WTC11 (cell line): ENCODE data around the gene FYN. TPM values are rescaled to one million over a fixed set of nuclear protein-coding genes. Genes with fewer than 3 reads are reported as not detected.

Source experiments
- ATAC-seq: fragments of 200-7000 bp; cut with Tn5 transposase; 2 replicates; pipeline ENCODE4 v1.10.0; 2021; ENCODE audit warnings: mild to moderate bottlenecking, moderate library complexity
- CTCF ChIA-PET: fragments of 300-600 bp; sonication (Branson Sonifier 250); formaldehyde crosslinking; loops from one replicate; lab custom pipeline; 2021; ENCODE audit warnings: antibody characterized with exemption; lab: Charles Lee
- POLR2A ChIA-PET: fragments of 350-600 bp; sonication (Branson Sonifier 250); formaldehyde crosslinking; loops from one replicate; lab custom pipeline; 2021; ENCODE audit warnings: antibody characterized with exemption; lab: Charles Lee
- DNase-seq: peaks from one replicate; pipeline ENCODE4 v3.0.0; 2021; ENCODE audit warnings: low spot score
- H3K27ac Mint-ChIP-seq: 2 replicates; pipeline ENCODE4 v1.8.0; 2021; ENCODE audit warnings: mixed read lengths
- H3K27me3 Mint-ChIP-seq: 2 replicates; pipeline ENCODE4 v1.8.0; 2021; ENCODE audit warnings: low read depth, mild to moderate bottlenecking, moderate library complexity, mixed read lengths
- H3K36me3 Mint-ChIP-seq: 2 replicates; pipeline ENCODE4 v1.8.0; 2021; ENCODE audit warnings: mixed read lengths
- H3K4me1 Mint-ChIP-seq: 2 replicates; pipeline ENCODE4 v1.8.0; 2022; ENCODE audit warnings: mixed read lengths
- H3K4me3 Mint-ChIP-seq: 2 replicates; pipeline ENCODE4 v1.8.0; 2021; ENCODE audit warnings: mild to moderate bottlenecking, moderate library complexity, mixed read lengths
- H3K9me3 Mint-ChIP-seq: 2 replicates; pipeline ENCODE4 v1.8.0; 2021; ENCODE audit warnings: mixed read lengths
- CBFB ChIP-seq: sonication (generic); formaldehyde crosslinking; IDR thresholded peaks from 2 replicates; pipeline ENCODE4 v1.8.1; 2022; ENCODE audit warnings: mild to moderate bottlenecking, low read depth, missing genetic modification reagents
- CREM ChIP-seq: sonication (generic); formaldehyde crosslinking; IDR thresholded peaks from 2 replicates; pipeline ENCODE4 v1.8.1; 2022; ENCODE audit warnings: mild to moderate bottlenecking, missing genetic modification reagents, moderate library complexity
- FOXJ3 ChIP-seq: sonication (generic); formaldehyde crosslinking; IDR thresholded peaks from 2 replicates; pipeline ENCODE4 v1.9.0; 2021; ENCODE audit warnings: missing genetic modification reagents, mild to moderate bottlenecking, borderline replicate concordance
- IRF2 ChIP-seq: sonication (generic); formaldehyde crosslinking; IDR thresholded peaks from 2 replicates; pipeline ENCODE4 v1.8.0; 2022; ENCODE audit warnings: low read depth, missing genetic modification reagents, borderline replicate concordance
- JAZF1 ChIP-seq: fragments of 250-450 bp; sonication (Bioruptor Pico); IDR thresholded peaks from 2 replicates; pipeline ENCODE4 v1.9.0; 2021; ENCODE audit warnings: moderate library complexity, mild to moderate bottlenecking, inconsistent platforms
- NFATC4 ChIP-seq: fragments of 250-450 bp; sonication (Bioruptor Pico); IDR thresholded peaks from 2 replicates; pipeline ENCODE4 v1.9.0; 2021; ENCODE audit warnings: mild to moderate bottlenecking
- NFE2L1 ChIP-seq: sonication (generic); formaldehyde crosslinking; IDR thresholded peaks from 2 replicates; pipeline ENCODE4 v1.8.1; 2023; ENCODE audit warnings: missing genetic modification reagents
- NR1H2 ChIP-seq: sonication (generic); formaldehyde crosslinking; IDR thresholded peaks from 2 replicates; pipeline ENCODE4 v1.9.0; 2021; ENCODE audit warnings: mild to moderate bottlenecking, moderate library complexity, missing genetic modification reagents
- SP1 ChIP-seq: sonication (generic); formaldehyde crosslinking; conservative IDR thresholded peaks from 2 replicates; pipeline ENCODE4 v1.8.1; 2022; ENCODE audit warnings: missing genetic modification reagents
- TEAD1 ChIP-seq: sonication (generic); formaldehyde crosslinking; IDR thresholded peaks from 2 replicates; pipeline ENCODE4 v1.8.0; 2022; ENCODE audit warnings: mild to moderate bottlenecking, missing genetic modification reagents
- ZNF219 ChIP-seq: sonication (generic); formaldehyde crosslinking; IDR thresholded peaks from 2 replicates; pipeline ENCODE4 v1.8.0; 2023; ENCODE audit warnings: missing genetic modification reagents, mild to moderate bottlenecking, borderline replicate concordance
- ZNF396 ChIP-seq: fragments of 250-450 bp; sonication (Bioruptor Pico); IDR thresholded peaks from 2 replicates; pipeline ENCODE4 v1.8.0; 2021; ENCODE audit warnings: mild to moderate bottlenecking, moderate library complexity, borderline replicate concordance
- total RNA-seq: library from RNA; stranded (reverse); gene quantifications from 3 replicates; pipeline ENCODE4 v1.2.3, GENCODE V29; 2021
- TF ChIP-seq, protein P1 (sequence below): sonication (generic); formaldehyde crosslinking; IDR thresholded peaks from 2 replicates; pipeline ENCODE4 v1.8.0; 2023; ENCODE audit warnings: missing genetic modification reagents, mild to moderate bottlenecking, borderline replicate concordance
- TF ChIP-seq, protein P2 (sequence below): sonication (generic); formaldehyde crosslinking; IDR thresholded peaks from 2 replicates; pipeline ENCODE4 v1.8.0; 2022; ENCODE audit warnings: mild to moderate bottlenecking, missing genetic modification reagents
- TF ChIP-seq, protein P3 (sequence below): sonication (generic); formaldehyde crosslinking; IDR thresholded peaks from 2 replicates; pipeline ENCODE4 v1.8.1; 2023; ENCODE audit warnings: mild to moderate bottlenecking, missing genetic modification reagents, borderline replicate concordance
- TF ChIP-seq, protein P4 (sequence below): sonication (generic); formaldehyde crosslinking; IDR thresholded peaks from 2 replicates; pipeline ENCODE4 v1.8.1; 2022; ENCODE audit warnings: low read depth, missing genetic modification reagents, borderline replicate concordance
- TF ChIP-seq, protein P5 (sequence below): fragments of 200-600 bp; IDR thresholded peaks from 2 replicates; pipeline ENCODE4 v1.8.0; 2022; ENCODE audit warnings: antibody characterized with exemption
- TF ChIP-seq, protein P6 (sequence below): sonication (generic); formaldehyde crosslinking; IDR thresholded peaks from 2 replicates; pipeline ENCODE4 v1.8.0; 2023; ENCODE audit warnings: mild to moderate bottlenecking, missing genetic modification reagents
- TF ChIP-seq, protein P7 (sequence below): sonication (generic); formaldehyde crosslinking; IDR thresholded peaks from 2 replicates; pipeline ENCODE4 v1.8.1; 2023; ENCODE audit warnings: mild to moderate bottlenecking, missing genetic modification reagents

Gene FYN
- total RNA-seq, 1 experiment from 2014 or later: 63.9 TPM

DNA sequence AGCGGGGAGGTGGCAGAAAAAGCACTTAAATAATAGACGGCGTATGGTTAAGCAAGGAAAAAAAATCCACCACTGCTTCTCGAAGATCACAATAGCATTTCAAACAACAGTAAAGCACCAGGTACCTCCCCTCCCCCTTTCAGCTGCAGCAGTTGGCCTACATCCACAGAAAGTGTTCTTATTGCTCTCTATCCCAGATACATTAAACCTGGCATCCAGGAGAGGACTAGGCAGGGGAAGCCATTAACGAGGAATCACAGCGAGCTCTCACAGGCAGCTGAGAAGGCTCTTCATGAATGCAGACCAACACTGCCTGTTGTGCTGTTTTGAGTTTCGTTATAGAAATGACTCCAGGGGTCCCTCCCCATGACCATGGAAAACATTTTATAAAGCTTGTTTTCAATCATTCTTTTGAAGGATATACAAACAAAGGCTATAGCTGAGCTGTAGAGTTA is 11.8 kb downstream of the FYN start (continued):
- TF ChIP-seq, protein P1, sequence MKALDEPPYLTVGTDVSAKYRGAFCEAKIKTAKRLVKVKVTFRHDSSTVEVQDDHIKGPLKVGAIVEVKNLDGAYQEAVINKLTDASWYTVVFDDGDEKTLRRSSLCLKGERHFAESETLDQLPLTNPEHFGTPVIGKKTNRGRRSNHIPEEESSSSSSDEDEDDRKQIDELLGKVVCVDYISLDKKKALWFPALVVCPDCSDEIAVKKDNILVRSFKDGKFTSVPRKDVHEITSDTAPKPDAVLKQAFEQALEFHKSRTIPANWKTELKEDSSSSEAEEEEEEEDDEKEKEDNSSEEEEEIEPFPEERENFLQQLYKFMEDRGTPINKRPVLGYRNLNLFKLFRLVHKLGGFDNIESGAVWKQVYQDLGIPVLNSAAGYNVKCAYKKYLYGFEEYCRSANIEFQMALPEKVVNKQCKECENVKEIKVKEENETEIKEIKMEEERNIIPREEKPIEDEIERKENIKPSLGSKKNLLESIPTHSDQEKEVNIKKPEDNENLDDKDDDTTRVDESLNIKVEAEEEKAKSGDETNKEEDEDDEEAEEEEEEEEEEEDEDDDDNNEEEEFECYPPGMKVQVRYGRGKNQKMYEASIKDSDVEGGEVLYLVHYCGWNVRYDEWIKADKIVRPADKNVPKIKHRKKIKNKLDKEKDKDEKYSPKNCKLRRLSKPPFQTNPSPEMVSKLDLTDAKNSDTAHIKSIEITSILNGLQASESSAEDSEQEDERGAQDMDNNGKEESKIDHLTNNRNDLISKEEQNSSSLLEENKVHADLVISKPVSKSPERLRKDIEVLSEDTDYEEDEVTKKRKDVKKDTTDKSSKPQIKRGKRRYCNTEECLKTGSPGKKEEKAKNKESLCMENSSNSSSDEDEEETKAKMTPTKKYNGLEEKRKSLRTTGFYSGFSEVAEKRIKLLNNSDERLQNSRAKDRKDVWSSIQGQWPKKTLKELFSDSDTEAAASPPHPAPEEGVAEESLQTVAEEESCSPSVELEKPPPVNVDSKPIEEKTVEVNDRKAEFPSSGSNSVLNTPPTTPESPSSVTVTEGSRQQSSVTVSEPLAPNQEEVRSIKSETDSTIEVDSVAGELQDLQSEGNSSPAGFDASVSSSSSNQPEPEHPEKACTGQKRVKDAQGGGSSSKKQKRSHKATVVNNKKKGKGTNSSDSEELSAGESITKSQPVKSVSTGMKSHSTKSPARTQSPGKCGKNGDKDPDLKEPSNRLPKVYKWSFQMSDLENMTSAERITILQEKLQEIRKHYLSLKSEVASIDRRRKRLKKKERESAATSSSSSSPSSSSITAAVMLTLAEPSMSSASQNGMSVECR (CRISPR knock-in tag): no peak
- TF ChIP-seq NR1H2 (CRISPR knock-in tag): no peak
- no peak for TF ChIP-seq SP1 (CRISPR knock-in tag)
- no peak for TF ChIP-seq NFATC4 (CRISPR knock-in tag)
- no peak for TF ChIP-seq IRF2 (CRISPR knock-in tag)
- TF ChIP-seq, protein P2, sequence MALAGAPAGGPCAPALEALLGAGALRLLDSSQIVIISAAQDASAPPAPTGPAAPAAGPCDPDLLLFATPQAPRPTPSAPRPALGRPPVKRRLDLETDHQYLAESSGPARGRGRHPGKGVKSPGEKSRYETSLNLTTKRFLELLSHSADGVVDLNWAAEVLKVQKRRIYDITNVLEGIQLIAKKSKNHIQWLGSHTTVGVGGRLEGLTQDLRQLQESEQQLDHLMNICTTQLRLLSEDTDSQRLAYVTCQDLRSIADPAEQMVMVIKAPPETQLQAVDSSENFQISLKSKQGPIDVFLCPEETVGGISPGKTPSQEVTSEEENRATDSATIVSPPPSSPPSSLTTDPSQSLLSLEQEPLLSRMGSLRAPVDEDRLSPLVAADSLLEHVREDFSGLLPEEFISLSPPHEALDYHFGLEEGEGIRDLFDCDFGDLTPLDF (CRISPR knock-in tag): no peak
- TF ChIP-seq ZNF219 (CRISPR knock-in tag): no peak
- TF ChIP-seq CREM: no peak
- TF ChIP-seq, all 79 proteins: peak for 0

DNA sequence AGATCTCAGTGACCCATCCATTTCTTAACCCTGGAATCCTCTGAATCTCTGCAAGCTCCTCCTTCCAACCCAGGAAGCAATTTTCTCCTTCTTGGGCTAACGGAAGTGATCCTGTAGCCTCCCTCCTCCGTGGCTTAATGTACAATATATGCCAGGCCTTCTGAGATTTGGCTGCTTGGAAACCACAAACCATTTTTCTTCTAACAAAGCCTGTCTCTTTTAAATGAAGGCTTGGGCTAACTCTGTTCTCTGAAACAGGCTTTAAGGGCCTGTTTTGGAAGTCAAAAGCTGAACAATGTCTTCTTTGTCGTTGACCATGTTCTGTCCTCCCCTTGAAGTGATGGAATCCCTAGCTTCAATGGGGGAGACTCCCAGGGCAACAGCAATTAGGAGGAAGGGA is 14.9 kb downstream of the FYN start:
- no peaks in the 10 kb centered on the region for H3K36me3 Mint-ChIP-seq
- H3K4me3 Mint-ChIP-seq: no peak overlapping the region
- DNase-seq (no peak), ATAC-seq (no peak)
- H3K27me3 Mint-ChIP-seq: no peaks in the 10 kb centered on the region
- H3K9me3 Mint-ChIP-seq: no peaks in the 10 kb centered on the region
- ChIA-PET POLR2A (interaction anchor here (0.5 to 0.6 kb wide), 2 partner anchors 9 to 40 kb away, joined by 3 to 4 read pairs; no protein-coding TSS in a partner anchor), CTCF (interaction anchor here (1.2 kb wide), 1 partner anchor 15 kb away, joined by 3 read pairs; the partner anchor contains the start of gene FYN)
- peaks cover 74% of the 10 kb centered on the region for H3K4me1 Mint-ChIP-seq
- H3K27ac Mint-ChIP-seq: no peak overlapping the region
- TF ChIP-seq, protein P3, sequence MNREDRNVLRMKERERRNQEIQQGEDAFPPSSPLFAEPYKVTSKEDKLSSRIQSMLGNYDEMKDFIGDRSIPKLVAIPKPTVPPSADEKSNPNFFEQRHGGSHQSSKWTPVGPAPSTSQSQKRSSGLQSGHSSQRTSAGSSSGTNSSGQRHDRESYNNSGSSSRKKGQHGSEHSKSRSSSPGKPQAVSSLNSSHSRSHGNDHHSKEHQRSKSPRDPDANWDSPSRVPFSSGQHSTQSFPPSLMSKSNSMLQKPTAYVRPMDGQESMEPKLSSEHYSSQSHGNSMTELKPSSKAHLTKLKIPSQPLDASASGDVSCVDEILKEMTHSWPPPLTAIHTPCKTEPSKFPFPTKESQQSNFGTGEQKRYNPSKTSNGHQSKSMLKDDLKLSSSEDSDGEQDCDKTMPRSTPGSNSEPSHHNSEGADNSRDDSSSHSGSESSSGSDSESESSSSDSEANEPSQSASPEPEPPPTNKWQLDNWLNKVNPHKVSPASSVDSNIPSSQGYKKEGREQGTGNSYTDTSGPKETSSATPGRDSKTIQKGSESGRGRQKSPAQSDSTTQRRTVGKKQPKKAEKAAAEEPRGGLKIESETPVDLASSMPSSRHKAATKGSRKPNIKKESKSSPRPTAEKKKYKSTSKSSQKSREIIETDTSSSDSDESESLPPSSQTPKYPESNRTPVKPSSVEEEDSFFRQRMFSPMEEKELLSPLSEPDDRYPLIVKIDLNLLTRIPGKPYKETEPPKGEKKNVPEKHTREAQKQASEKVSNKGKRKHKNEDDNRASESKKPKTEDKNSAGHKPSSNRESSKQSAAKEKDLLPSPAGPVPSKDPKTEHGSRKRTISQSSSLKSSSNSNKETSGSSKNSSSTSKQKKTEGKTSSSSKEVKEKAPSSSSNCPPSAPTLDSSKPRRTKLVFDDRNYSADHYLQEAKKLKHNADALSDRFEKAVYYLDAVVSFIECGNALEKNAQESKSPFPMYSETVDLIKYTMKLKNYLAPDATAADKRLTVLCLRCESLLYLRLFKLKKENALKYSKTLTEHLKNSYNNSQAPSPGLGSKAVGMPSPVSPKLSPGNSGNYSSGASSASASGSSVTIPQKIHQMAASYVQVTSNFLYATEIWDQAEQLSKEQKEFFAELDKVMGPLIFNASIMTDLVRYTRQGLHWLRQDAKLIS: no peak
- no peak for TF ChIP-seq TEAD1
- no peak for TF ChIP-seq ZNF219 (CRISPR knock-in tag)
- TF ChIP-seq, protein P4, sequence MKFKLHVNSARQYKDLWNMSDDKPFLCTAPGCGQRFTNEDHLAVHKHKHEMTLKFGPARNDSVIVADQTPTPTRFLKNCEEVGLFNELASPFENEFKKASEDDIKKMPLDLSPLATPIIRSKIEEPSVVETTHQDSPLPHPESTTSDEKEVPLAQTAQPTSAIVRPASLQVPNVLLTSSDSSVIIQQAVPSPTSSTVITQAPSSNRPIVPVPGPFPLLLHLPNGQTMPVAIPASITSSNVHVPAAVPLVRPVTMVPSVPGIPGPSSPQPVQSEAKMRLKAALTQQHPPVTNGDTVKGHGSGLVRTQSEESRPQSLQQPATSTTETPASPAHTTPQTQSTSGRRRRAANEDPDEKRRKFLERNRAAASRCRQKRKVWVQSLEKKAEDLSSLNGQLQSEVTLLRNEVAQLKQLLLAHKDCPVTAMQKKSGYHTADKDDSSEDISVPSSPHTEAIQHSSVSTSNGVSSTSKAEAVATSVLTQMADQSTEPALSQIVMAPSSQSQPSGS (CRISPR knock-in tag): no peak
- no peak for TF ChIP-seq NFE2L1 (CRISPR knock-in tag)
- TF ChIP-seq FOXJ3 (CRISPR knock-in tag): no peak
- TF ChIP-seq, protein P5, sequence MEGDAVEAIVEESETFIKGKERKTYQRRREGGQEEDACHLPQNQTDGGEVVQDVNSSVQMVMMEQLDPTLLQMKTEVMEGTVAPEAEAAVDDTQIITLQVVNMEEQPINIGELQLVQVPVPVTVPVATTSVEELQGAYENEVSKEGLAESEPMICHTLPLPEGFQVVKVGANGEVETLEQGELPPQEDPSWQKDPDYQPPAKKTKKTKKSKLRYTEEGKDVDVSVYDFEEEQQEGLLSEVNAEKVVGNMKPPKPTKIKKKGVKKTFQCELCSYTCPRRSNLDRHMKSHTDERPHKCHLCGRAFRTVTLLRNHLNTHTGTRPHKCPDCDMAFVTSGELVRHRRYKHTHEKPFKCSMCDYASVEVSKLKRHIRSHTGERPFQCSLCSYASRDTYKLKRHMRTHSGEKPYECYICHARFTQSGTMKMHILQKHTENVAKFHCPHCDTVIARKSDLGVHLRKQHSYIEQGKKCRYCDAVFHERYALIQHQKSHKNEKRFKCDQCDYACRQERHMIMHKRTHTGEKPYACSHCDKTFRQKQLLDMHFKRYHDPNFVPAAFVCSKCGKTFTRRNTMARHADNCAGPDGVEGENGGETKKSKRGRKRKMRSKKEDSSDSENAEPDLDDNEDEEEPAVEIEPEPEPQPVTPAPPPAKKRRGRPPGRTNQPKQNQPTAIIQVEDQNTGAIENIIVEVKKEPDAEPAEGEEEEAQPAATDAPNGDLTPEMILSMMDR: no peak
- TF ChIP-seq JAZF1 (CRISPR knock-in tag): no peak
- TF ChIP-seq, protein P6, sequence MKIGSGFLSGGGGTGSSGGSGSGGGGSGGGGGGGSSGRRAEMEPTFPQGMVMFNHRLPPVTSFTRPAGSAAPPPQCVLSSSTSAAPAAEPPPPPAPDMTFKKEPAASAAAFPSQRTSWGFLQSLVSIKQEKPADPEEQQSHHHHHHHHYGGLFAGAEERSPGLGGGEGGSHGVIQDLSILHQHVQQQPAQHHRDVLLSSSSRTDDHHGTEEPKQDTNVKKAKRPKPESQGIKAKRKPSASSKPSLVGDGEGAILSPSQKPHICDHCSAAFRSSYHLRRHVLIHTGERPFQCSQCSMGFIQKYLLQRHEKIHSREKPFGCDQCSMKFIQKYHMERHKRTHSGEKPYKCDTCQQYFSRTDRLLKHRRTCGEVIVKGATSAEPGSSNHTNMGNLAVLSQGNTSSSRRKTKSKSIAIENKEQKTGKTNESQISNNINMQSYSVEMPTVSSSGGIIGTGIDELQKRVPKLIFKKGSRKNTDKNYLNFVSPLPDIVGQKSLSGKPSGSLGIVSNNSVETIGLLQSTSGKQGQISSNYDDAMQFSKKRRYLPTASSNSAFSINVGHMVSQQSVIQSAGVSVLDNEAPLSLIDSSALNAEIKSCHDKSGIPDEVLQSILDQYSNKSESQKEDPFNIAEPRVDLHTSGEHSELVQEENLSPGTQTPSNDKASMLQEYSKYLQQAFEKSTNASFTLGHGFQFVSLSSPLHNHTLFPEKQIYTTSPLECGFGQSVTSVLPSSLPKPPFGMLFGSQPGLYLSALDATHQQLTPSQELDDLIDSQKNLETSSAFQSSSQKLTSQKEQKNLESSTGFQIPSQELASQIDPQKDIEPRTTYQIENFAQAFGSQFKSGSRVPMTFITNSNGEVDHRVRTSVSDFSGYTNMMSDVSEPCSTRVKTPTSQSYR (CRISPR knock-in tag): no peak
- TF ChIP-seq CBFB: no peak
- no peak for TF ChIP-seq ZNF396 (CRISPR knock-in tag)
- TF ChIP-seq, protein P7, sequence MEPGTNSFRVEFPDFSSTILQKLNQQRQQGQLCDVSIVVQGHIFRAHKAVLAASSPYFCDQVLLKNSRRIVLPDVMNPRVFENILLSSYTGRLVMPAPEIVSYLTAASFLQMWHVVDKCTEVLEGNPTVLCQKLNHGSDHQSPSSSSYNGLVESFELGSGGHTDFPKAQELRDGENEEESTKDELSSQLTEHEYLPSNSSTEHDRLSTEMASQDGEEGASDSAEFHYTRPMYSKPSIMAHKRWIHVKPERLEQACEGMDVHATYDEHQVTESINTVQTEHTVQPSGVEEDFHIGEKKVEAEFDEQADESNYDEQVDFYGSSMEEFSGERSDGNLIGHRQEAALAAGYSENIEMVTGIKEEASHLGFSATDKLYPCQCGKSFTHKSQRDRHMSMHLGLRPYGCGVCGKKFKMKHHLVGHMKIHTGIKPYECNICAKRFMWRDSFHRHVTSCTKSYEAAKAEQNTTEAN (CRISPR knock-in tag): no peak
